HuH-7.5 (cell line): ENCODE results near the gene NR5A2.

Experiments used
- DNase-seq: peaks from one replicate; pipeline ENCODE4 v3.0.0; 2011; ENCODE audit warnings: low spot score

Gene NR5A2

GRCh38 chr1:200206340-200206739 is 178.8 kb downstream of the NR5A2 start:
- DNase-seq = no peak

GRCh38 chr1:200206761-200207160 is 179.3 kb downstream of the NR5A2 start:
- DNase-seq = no peak

GRCh38 chr1:200207711-200208126 is 180.2 kb downstream of the NR5A2 start:
- no peak for DNase-seq

GRCh38 chr1:200211157-200211556 is 183.6 kb downstream of the NR5A2 start:
- no peak for DNase-seq

GRCh38 chr1:200213392-200213791 is 185.9 kb downstream of the NR5A2 start:
- no peak for DNase-seq

GRCh38 chr1:200213921-200214320 is 186.4 kb downstream of the NR5A2 start:
- DNase-seq = no peak

- no peak for DNase-seq
These were observed 187.8 kb downstream of the NR5A2 start for GRCh38 chr1:200215350-200215749.

- DNase-seq = no peak
These were observed 190.2 kb downstream of the NR5A2 start for GRCh38 chr1:200217703-200218102.

GRCh38 chr1:200221614-200222282 is 194.2 kb downstream of the NR5A2 start:
- no peak for DNase-seq

GRCh38 chr1:200223207-200223606 is 195.7 kb downstream of the NR5A2 start:
- DNase-seq = no peak

GRCh38 chr1:200223613-200224012 is 196.1 kb downstream of the NR5A2 start:
- no peak for DNase-seq

GRCh38 chr1:200224315-200224714 is 196.8 kb downstream of the NR5A2 start:
- DNase-seq = no peak

GRCh38 chr1:200226268-200226968 is 198.9 kb downstream of the NR5A2 start:
- DNase-seq = no peak

GRCh38 chr1:200226969-200227303 is 199.4 kb downstream of the NR5A2 start:
- no peak for DNase-seq
